ENCODE data around the gene BBOX1.
"Not testable (repeated sequence)": the region's sequence is repeated elsewhere in the genome, so short reads cannot be mapped to it uniquely, and the experiment has no call there.

The BBOX1 gene

GRCh38 chr11:27161071-27161470 is 120.5 kb downstream of the BBOX1 start:
- no peak for DNase-seq (ENCODE audit: low read depth)
- H3K4me3 ChIP-seq (ENCODE audit: low read length) = no peak overlapping the region
- TF ChIP-seq, protein P1, sequence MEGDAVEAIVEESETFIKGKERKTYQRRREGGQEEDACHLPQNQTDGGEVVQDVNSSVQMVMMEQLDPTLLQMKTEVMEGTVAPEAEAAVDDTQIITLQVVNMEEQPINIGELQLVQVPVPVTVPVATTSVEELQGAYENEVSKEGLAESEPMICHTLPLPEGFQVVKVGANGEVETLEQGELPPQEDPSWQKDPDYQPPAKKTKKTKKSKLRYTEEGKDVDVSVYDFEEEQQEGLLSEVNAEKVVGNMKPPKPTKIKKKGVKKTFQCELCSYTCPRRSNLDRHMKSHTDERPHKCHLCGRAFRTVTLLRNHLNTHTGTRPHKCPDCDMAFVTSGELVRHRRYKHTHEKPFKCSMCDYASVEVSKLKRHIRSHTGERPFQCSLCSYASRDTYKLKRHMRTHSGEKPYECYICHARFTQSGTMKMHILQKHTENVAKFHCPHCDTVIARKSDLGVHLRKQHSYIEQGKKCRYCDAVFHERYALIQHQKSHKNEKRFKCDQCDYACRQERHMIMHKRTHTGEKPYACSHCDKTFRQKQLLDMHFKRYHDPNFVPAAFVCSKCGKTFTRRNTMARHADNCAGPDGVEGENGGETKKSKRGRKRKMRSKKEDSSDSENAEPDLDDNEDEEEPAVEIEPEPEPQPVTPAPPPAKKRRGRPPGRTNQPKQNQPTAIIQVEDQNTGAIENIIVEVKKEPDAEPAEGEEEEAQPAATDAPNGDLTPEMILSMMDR (conservative IDR thresholded peaks at IDR 0.05; ENCODE audit: low read length) = no peak

GRCh38 chr11:27162237-27162636 is 121.6 kb downstream of the BBOX1 start:
- TF ChIP-seq, protein P1 (conservative IDR thresholded peaks at IDR 0.05; ENCODE audit: low read length) = no peak
- no peak for DNase-seq (ENCODE audit: low read depth)
- no peak overlapping the region for H3K4me3 ChIP-seq (ENCODE audit: low read length)

DNA sequence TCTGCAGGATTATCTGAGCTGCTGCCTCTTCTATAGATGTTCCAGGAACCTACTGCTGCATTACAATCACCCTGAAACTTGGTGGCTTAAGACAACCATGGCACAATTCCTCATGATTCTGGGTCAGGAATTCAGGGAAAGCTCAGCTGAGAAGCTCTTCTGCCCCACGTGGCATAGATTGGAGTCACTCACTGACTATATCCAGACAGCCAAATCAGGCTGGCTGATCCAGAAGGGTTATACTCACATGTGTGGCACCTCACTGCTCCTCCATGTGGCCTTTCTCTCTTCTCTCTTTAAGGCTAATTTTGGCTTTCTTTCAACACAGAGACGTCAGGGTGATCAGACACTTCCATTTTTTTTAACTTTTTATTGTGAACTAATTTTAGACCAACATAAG is 125.5 kb downstream of the BBOX1 start:
- TF ChIP-seq, protein P1 (conservative IDR thresholded peaks at IDR 0.05; ENCODE audit: low read length) = no peak
- DNase-seq (ENCODE audit: low read depth) = no peak
- H3K4me3 ChIP-seq (ENCODE audit: low read length) = no peak overlapping the region

DNA sequence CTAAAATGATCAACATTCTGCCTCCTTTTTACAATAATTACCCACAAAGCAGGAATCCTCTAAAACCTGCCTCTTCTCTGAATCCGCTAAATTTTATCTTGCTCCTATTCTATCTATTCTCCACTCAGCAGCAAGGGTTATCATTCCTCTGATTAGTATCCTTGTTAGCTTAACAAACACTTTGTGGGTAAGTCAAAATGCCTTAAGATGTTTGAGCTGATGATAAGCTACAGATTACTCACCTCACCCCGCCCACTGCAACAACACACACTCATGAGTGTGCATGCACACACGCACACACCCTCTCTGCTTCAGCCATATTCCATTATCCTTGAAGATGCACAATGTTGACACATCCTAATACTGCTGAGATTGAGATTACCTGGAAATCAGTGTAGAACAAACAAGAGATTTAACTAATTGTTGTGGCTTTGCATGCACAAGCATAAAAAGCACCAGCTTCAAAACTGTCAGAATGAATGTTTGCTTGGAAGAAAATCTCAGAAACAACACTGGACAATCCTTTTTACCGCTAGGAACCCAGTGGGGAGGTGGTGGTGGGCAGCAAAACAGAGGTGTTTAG is 130.9 kb downstream of the BBOX1 start:
- no peak for DNase-seq (ENCODE audit: low read depth)
- TF ChIP-seq, protein P1 (conservative IDR thresholded peaks at IDR 0.05; ENCODE audit: low read length) = no peak

GRCh38 chr11:27173545-27173944 is 132.9 kb downstream of the BBOX1 start:
- TF ChIP-seq, protein P1 (conservative IDR thresholded peaks at IDR 0.05; ENCODE audit: low read length) = no peak
- DNase-seq (ENCODE audit: low read depth) = no peak
- H3K4me3 ChIP-seq (ENCODE audit: low read length) = no peak overlapping the region

More for the DNA sequence above, 130.9 kb downstream of the BBOX1 start:
- no peak overlapping the region for H3K4me3 ChIP-seq (ENCODE audit: low read length)

- H3K4me3 ChIP-seq (ENCODE audit: low read length) = no peak overlapping the region
- DNase-seq (ENCODE audit: low read depth) = no peak
- TF ChIP-seq, protein P1 (conservative IDR thresholded peaks at IDR 0.05; ENCODE audit: low read length) = no peak
Observed at GRCh38 chr11:27174021-27174420, 133.4 kb downstream of the BBOX1 start.

GRCh38 chr11:27174672-27175210 is 134.1 kb downstream of the BBOX1 start:
- H3K4me3 ChIP-seq (ENCODE audit: low read length) = no peak overlapping the region
- TF ChIP-seq, protein P1 (conservative IDR thresholded peaks at IDR 0.05; ENCODE audit: low read length) = no peak
- DNase-seq (ENCODE audit: low read depth) = no peak

GRCh38 chr11:27175562-27175961 is 134.9 kb downstream of the BBOX1 start:
- H3K4me3 ChIP-seq (ENCODE audit: low read length); DNase-seq (ENCODE audit: low read depth): not testable (repeated sequence)
